ENCODE results near the gene GPHN.

GPHN gene

DNA sequence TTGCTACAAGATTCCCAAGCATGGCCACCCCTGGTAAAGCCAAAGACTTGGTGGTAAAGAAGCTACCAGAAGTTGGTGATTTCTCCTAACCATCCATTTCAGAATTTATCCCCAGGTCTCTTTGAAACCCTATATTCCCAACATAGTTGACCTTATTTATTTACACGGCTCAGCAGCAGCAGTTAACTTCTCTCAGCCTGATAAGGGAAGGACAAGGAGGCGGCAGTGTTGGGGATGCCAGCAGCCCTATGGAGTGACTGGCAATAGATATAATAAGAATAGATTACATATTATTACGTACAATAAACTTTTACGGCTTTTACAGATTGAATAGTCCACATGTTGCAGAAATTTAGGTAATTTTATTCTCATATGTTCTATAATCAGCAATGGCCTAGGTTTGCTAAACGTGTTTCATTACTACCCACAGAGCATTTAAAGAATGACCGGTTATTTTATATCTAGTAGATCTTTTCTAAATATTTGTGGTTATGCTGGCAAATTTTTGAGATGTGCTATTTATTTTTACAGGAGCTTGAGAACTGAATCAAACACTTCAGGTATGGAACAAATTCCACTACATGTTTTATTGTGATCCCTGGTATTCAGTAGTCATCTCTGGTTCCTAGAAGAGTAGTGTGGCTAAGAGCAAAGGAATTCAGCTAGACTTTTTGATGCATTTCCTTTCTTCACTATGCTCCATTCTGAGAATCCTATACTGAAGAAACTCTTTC is 713.5 kb downstream of the GPHN start:
- TF ChIP-seq POLR2AphosphoS5 (IDR thresholded peaks at IDR 0.05; ENCODE audit: low read depth, low read length) (no peak), TAF1 (IDR thresholded peaks at IDR 0.05; ENCODE audit: borderline replicate concordance, insufficient read depth, low read length) (no peak), SIN3A (IDR thresholded peaks at IDR 0.05; ENCODE audit: borderline replicate concordance, insufficient read depth, low read length) (no peak), FOXP2 (optimal IDR thresholded peaks at IDR 0.05; ENCODE audit: borderline replicate concordance, extremely low read depth, extremely low read length, insufficient read depth) (no peak)
- TF ChIP-seq, protein P1, sequence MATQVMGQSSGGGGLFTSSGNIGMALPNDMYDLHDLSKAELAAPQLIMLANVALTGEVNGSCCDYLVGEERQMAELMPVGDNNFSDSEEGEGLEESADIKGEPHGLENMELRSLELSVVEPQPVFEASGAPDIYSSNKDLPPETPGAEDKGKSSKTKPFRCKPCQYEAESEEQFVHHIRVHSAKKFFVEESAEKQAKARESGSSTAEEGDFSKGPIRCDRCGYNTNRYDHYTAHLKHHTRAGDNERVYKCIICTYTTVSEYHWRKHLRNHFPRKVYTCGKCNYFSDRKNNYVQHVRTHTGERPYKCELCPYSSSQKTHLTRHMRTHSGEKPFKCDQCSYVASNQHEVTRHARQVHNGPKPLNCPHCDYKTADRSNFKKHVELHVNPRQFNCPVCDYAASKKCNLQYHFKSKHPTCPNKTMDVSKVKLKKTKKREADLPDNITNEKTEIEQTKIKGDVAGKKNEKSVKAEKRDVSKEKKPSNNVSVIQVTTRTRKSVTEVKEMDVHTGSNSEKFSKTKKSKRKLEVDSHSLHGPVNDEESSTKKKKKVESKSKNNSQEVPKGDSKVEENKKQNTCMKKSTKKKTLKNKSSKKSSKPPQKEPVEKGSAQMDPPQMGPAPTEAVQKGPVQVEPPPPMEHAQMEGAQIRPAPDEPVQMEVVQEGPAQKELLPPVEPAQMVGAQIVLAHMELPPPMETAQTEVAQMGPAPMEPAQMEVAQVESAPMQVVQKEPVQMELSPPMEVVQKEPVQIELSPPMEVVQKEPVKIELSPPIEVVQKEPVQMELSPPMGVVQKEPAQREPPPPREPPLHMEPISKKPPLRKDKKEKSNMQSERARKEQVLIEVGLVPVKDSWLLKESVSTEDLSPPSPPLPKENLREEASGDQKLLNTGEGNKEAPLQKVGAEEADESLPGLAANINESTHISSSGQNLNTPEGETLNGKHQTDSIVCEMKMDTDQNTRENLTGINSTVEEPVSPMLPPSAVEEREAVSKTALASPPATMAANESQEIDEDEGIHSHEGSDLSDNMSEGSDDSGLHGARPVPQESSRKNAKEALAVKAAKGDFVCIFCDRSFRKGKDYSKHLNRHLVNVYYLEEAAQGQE (IDR thresholded peaks at IDR 0.05; ENCODE audit: insufficient read depth in 1 of 2, low read depth in 2 of 2, low read length in 2 of 2) = no peak

GRCh38 chr14:67221982-67222328 is 714.0 kb downstream of the GPHN start:
- TF ChIP-seq, protein P1 (IDR thresholded peaks at IDR 0.05; ENCODE audit: insufficient read depth in 1 of 2, low read depth in 2 of 2, low read length in 2 of 2) = no peak
- TF ChIP-seq SIN3A (IDR thresholded peaks at IDR 0.05; ENCODE audit: borderline replicate concordance, insufficient read depth, low read length) = no peak
- TF ChIP-seq FOXP2 (optimal IDR thresholded peaks at IDR 0.05; ENCODE audit: borderline replicate concordance, extremely low read depth, extremely low read length, insufficient read depth) = no peak
- TF ChIP-seq TAF1 (IDR thresholded peaks at IDR 0.05; ENCODE audit: borderline replicate concordance, insufficient read depth, low read length) = no peak
- no peak for TF ChIP-seq POLR2AphosphoS5 (IDR thresholded peaks at IDR 0.05; ENCODE audit: low read depth, low read length)

GRCh38 chr14:67225523-67225922 is 717.6 kb downstream of the GPHN start:
- no peak for TF ChIP-seq SIN3A (IDR thresholded peaks at IDR 0.05; ENCODE audit: borderline replicate concordance, insufficient read depth, low read length)

GRCh38 chr14:67228325-67228984 is 720.5 kb downstream of the GPHN start:
- TF ChIP-seq TAF1 (IDR thresholded peaks at IDR 0.05; ENCODE audit: borderline replicate concordance, insufficient read depth, low read length) = no peak
- no peak for TF ChIP-seq FOXP2 (optimal IDR thresholded peaks at IDR 0.05; ENCODE audit: borderline replicate concordance, extremely low read depth, extremely low read length, insufficient read depth)

Data from PFSK-1 (cell line).